ENCODE measurements around the gene ARL13B. TPM values are rescaled to one million over a fixed set of nuclear protein-coding genes. Genes with fewer than 3 reads are reported as not detected.
A peak's percentile ranks its signal among the peaks of the same experiment; 100 is the strongest.

The ARL13B gene
- total and polyA plus RNA-seq, 2 of the 8 experiments (the other 6 are each of a cell fraction or from before 2014, with no cell fraction given): 1.5 to 12.7 TPM

DNA sequence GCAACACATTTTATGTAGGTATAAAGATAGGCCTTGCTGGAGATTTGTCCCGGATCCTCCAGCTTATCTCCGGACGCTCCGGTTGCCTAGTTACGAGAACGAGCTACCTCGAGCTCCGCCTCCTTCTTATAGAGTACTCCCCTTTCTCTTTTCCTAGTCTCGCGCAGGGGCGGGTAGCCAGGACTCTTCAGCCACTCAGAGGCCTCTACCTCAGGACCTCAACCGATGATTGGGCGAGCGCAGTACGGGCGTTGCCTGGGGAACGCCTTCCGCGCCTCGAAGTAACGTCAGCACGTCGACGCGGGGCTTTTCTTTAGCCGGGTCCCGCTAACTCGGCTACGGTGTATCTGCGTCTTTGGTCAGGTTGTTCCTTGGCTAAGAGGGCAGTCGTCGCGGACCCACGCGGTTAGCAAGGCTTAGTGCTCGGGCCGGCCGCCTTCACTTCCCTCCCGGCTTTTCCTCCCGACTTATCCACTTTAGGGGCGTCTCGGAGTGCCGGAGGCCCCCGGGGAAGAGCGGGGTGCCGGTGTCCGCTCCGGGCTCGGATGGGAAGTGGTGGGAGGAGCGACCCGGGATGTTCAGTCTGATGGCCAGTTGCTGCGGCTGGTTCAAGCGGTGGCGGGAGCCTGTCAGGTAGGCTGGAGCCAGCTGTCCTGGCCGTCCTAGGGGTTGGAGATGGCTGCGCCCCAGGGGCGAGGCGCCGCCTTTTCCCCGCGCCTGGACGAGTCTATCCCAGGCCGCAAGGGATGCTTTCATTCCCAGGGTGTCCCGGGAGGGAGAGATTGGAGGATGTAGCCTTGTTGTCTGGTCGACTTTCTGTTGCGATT, at the start of gene ARL13B (continued):
- TF ChIP-seq BRCA1 (IDR thresholded peaks at IDR 0.05; ENCODE audit: low read depth, low read length) (no peak), SP2 (IDR thresholded peaks at IDR 0.05; ENCODE audit: low read length) (peak; percentile 23; the same call in 1 of the 2 replicates), TEAD4 (IDR thresholded peaks at IDR 0.05; ENCODE audit: low read depth, low read length) (no peak), SP1 (IDR thresholded peaks at IDR 0.05; ENCODE audit: low read depth, low read length) (peak; percentile 93), RFX5 (IDR thresholded peaks at IDR 0.05; ENCODE audit: borderline replicate concordance, low read depth, low read length) (no peak), NRF1 (IDR thresholded peaks at IDR 0.05; ENCODE audit: low read depth, low read length) (0 out of 2 replicates have a peak, but pooled peaks have one; percentile 25), CBX8 (IDR thresholded peaks at IDR 0.05; ENCODE audit: borderline replicate concordance, low read depth, low read length) (no peak), CREB1 (IDR thresholded peaks at IDR 0.05) (peak; percentile 92), RBBP5 (IDR thresholded peaks at IDR 0.05; ENCODE audit: borderline replicate concordance, low read depth, low read length) (peak; percentile 84; the same call in 1 of the 2 replicates), SIRT6 (IDR thresholded peaks at IDR 0.05; ENCODE audit: low read length) (no peak), KDM4A (IDR thresholded peaks at IDR 0.05; ENCODE audit: low read depth, low read length, severe bottlenecking) (peak; percentile 70), KDM5A (IDR thresholded peaks at IDR 0.05; ENCODE audit: low read length) (0 out of 2 replicates have a peak, but pooled peaks have one; percentile 48), FOSL1 (IDR thresholded peaks at IDR 0.05; ENCODE audit: insufficient read depth, low read depth, low read length) (no peak), ASH2L (IDR thresholded peaks at IDR 0.05; ENCODE audit: low read length) (peak; percentile 92), BCL11A (IDR thresholded peaks at IDR 0.05; ENCODE audit: low read depth in 2 of 2, low read length in 2 of 2) (no peak), EZH2 (IDR thresholded peaks at IDR 0.05; ENCODE audit: low read depth, low read length, severe bottlenecking) (no peak), HDAC6 (IDR thresholded peaks at IDR 0.05; ENCODE audit: low read depth, low read length) (no peak)
- TF ChIP-seq, protein P1, sequence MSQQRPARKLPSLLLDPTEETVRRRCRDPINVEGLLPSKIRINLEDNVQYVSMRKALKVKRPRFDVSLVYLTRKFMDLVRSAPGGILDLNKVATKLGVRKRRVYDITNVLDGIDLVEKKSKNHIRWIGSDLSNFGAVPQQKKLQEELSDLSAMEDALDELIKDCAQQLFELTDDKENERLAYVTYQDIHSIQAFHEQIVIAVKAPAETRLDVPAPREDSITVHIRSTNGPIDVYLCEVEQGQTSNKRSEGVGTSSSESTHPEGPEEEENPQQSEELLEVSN (IDR thresholded peaks at IDR 0.05): peak; percentile 56; the same call in 1 of the 2 replicates
- TF ChIP-seq, protein P2, sequence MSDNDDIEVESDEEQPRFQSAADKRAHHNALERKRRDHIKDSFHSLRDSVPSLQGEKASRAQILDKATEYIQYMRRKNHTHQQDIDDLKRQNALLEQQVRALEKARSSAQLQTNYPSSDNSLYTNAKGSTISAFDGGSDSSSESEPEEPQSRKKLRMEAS (IDR thresholded peaks at IDR 0.05): 0 out of 2 replicates have a peak, but pooled peaks have one; percentile 35
- TF ChIP-seq, protein P3, sequence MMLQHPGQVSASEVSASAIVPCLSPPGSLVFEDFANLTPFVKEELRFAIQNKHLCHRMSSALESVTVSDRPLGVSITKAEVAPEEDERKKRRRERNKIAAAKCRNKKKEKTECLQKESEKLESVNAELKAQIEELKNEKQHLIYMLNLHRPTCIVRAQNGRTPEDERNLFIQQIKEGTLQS (IDR thresholded peaks at IDR 0.05; ENCODE audit: insufficient read depth, low read depth, low read length): no peak
- TF ChIP-seq, protein P4, sequence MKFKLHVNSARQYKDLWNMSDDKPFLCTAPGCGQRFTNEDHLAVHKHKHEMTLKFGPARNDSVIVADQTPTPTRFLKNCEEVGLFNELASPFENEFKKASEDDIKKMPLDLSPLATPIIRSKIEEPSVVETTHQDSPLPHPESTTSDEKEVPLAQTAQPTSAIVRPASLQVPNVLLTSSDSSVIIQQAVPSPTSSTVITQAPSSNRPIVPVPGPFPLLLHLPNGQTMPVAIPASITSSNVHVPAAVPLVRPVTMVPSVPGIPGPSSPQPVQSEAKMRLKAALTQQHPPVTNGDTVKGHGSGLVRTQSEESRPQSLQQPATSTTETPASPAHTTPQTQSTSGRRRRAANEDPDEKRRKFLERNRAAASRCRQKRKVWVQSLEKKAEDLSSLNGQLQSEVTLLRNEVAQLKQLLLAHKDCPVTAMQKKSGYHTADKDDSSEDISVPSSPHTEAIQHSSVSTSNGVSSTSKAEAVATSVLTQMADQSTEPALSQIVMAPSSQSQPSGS (IDR thresholded peaks at IDR 0.05; ENCODE audit: low read length): no peak
